GM12878 (cell line): Measurements from ENCODE around the gene SLC35G1. TPM values are rescaled to one million over a fixed set of nuclear protein-coding genes. Genes with fewer than 3 reads are reported as not detected.

Source experiments
- ATAC-seq: fragments of 200-7000 bp; cut with Tn5 transposase; 3 replicates; pipeline ENCODE4 v1.9.1; 2020; ENCODE audit warnings: mild to moderate bottlenecking, moderate library complexity
- BruUV-seq: library from RNA; stranded (reverse); fragments of 400-500 nt; replicated peaks from 2 replicates; lab custom pipeline; 2021; lab: Mats Ljungman, UMichigan
- CTCF ChIA-PET: fragments of 300-600 bp; sonication (Branson Sonifier 250); formaldehyde crosslinking; extraction: SDS; loops from one replicate; lab custom pipeline; 2021; ENCODE audit warnings: inconsistent platforms; lab: Yijun Ruan, JAX
- POLR2A ChIA-PET: fragments of 350-600 bp; formaldehyde crosslinking; extraction: SDS; loops from one replicate; lab custom pipeline; 2021; ENCODE audit warnings: inconsistent platforms; lab: Charles Lee
- RAD21 ChIA-PET: fragments of 300-600 bp; sonication (Branson Sonifier 250); formaldehyde crosslinking; loops from one replicate; lab custom pipeline; 2023; ENCODE audit warnings: antibody characterized with exemption; ENCODE audit not compliant: unreplicated experiment; lab: Charles Lee
- SMC1A ChIA-PET: fragments of 300-600 bp; sonication (Branson Sonifier 250); formaldehyde crosslinking; loops from one replicate; lab custom pipeline; 2023; ENCODE audit not compliant: unreplicated experiment, uncharacterized antibody; lab: Charles Lee
- DNase-seq: peaks from one replicate; pipeline ENCODE4 v3.0.0-alpha.2; 2011; ENCODE audit warnings: low read depth, low spot score
- FAIRE-seq: peaks from 3 replicates; lab custom pipeline; 2011; peaks lifted over from hg19 to GRCh38; lab: Jason Lieb, UNC
- H2AFZ ChIP-seq: 2 replicates; pipeline ENCODE4 v1.6.0; 2011; ENCODE audit warnings: low read depth, low read length, control low read depth; ENCODE audit not compliant: control insufficient read depth
- H3K27ac ChIP-seq: 2 replicates; pipeline ENCODE4 v1.5.1; 2011; ENCODE audit warnings: control low read depth; ENCODE audit not compliant: control insufficient read depth, insufficient read depth
- H3K27me3 ChIP-seq, 2 experiments: replicated peaks in 1 of 2; 2 replicates each; pipeline versions ENCODE4 v1.6.0 to v1.6.1; 2011; ENCODE audit warnings: low read length in 1 of 2; ENCODE audit not compliant: control insufficient read depth in 2 of 2, insufficient read depth in 2 of 2
- H3K36me3 ChIP-seq, 2 experiments: 2 replicates each; pipeline ENCODE4 v1.5.1; 2011; ENCODE audit warnings: low read length in 1 of 2; ENCODE audit not compliant: control insufficient read depth in 2 of 2, insufficient read depth in 2 of 2
- H3K4me1 ChIP-seq: 2 replicates; pipeline ENCODE4 v1.6.1; 2011; ENCODE audit warnings: mild to moderate bottlenecking, low read length, moderate library complexity, mixed read lengths; ENCODE audit not compliant: control insufficient read depth, insufficient read depth
- H3K4me2 ChIP-seq: 2 replicates; pipeline ENCODE4 v1.6.0; 2011; ENCODE audit warnings: control low read depth; ENCODE audit not compliant: control insufficient read depth, insufficient read depth
- H3K4me3 ChIP-seq: fragments of 200-600 bp; sonication (generic); 2 replicates; pipeline ENCODE4 v1.5.1; 2016
- H3K79me2 ChIP-seq: 2 replicates; pipeline ENCODE4 v1.6.0; 2011; ENCODE audit warnings: low read length; ENCODE audit not compliant: control insufficient read depth, insufficient read depth
- H3K9ac ChIP-seq: 2 replicates; pipeline ENCODE4 v1.8.0; 2011; ENCODE audit warnings: low read length, control low read depth, mixed read lengths; ENCODE audit not compliant: control insufficient read depth, insufficient read depth
- H3K9me3 ChIP-seq: replicated peaks from 3 replicates; pipeline ENCODE4 v1.5.1; 2011; ENCODE audit warnings: mild to moderate bottlenecking, low read length; ENCODE audit not compliant: control insufficient read depth, insufficient read depth
- H4K20me1 ChIP-seq: 2 replicates; pipeline ENCODE4 v1.6.0; 2011; ENCODE audit not compliant: control insufficient read depth, insufficient read depth
- ATF3 ChIP-seq: IDR thresholded peaks from 2 replicates; pipeline ENCODE4 v1.6.1; 2011; ENCODE audit warnings: low read depth, mild to moderate bottlenecking, low read length, moderate library complexity, borderline replicate concordance; ENCODE audit errors: extremely low read depth
- BCL11A ChIP-seq: IDR thresholded peaks from 2 replicates; pipeline ENCODE4 v1.6.1; 2011; ENCODE audit warnings: low read depth, low read length
- CEBPB ChIP-seq, 2 experiments: fragments of 150-350 bp in 1 of 2; IDR thresholded peaks; 2 replicates each; pipeline ENCODE4 v1.6.1; 2012 to 2014; ENCODE audit warnings: low read depth in 2 of 2, low read length in 2 of 2, borderline replicate concordance in 1 of 2, inconsistent platforms in 1 of 2
- CREM ChIP-seq: IDR thresholded peaks from 2 replicates; pipeline ENCODE4 v1.6.1; 2014; ENCODE audit warnings: antibody characterized with exemption, low read depth
- CTCF ChIP-seq, 3 experiments: IDR thresholded peaks in 2 of 3; conservative IDR thresholded peaks in 1 of 3; 2 replicates each; pipeline ENCODE4 v1.5.1; 2011; ENCODE audit warnings: low read depth in 3 of 3, low read length in 3 of 3, mild to moderate bottlenecking in 3 of 3, control low read depth in 2 of 3, moderate library complexity in 2 of 3, inconsistent platforms in 1 of 3, mixed read lengths in 1 of 3; ENCODE audit not compliant: control insufficient read depth in 2 of 3, insufficient read depth in 1 of 3; ENCODE audit errors: extremely low read depth in 1 of 3
- IKZF2 ChIP-seq, 2 experiments: fragments of 450-650 bp; IDR thresholded peaks; 2 replicates each; pipeline ENCODE4 v1.6.1; 2017; ENCODE audit warnings: mild to moderate bottlenecking in 2 of 2, moderate library complexity in 2 of 2
- IRF5 ChIP-seq: fragments of 450-650 bp; IDR thresholded peaks from 2 replicates; pipeline ENCODE4 v1.6.1; 2017; ENCODE audit warnings: borderline replicate concordance
- NR2F1 ChIP-seq: fragments of 450-650 bp; conservative IDR thresholded peaks from 2 replicates; pipeline ENCODE4 v1.6.1; 2017; ENCODE audit warnings: mild to moderate bottlenecking
- NRF1 ChIP-seq: conservative IDR thresholded peaks from 2 replicates; pipeline ENCODE4 v1.6.1; 2011; ENCODE audit warnings: mild to moderate bottlenecking, low read depth, low read length, improper control_type of control experiment
- PAX8 ChIP-seq: fragments of 450-650 bp; IDR thresholded peaks from 2 replicates; pipeline ENCODE4 v1.6.1; 2017; ENCODE audit warnings: mild to moderate bottlenecking, moderate library complexity
- PKNOX1 ChIP-seq: fragments of 450-650 bp; IDR thresholded peaks from 2 replicates; pipeline ENCODE4 v1.6.1; 2016; ENCODE audit warnings: mild to moderate bottlenecking
- PML ChIP-seq: IDR thresholded peaks from 2 replicates; pipeline ENCODE4 v1.6.1; 2012; ENCODE audit warnings: low read length, inconsistent platforms
- RAD51 ChIP-seq: fragments of 450-650 bp; IDR thresholded peaks from 2 replicates; pipeline ENCODE4 v1.6.1; 2016; ENCODE audit warnings: moderate library complexity, mild to moderate bottlenecking, inconsistent platforms
- RELA ChIP-seq: fragments of 450-650 bp; IDR thresholded peaks from 2 replicates; pipeline ENCODE4 v1.8.0; 2014; ENCODE audit warnings: borderline replicate concordance; ENCODE audit not compliant: partially characterized antibody
- RFX5 ChIP-seq: IDR thresholded peaks from 2 replicates; pipeline ENCODE4 v1.6.1; 2011; ENCODE audit warnings: low read depth, low read length, improper control_type of control experiment
- YBX1 ChIP-seq: fragments of 450-650 bp; IDR thresholded peaks from 2 replicates; pipeline ENCODE4 v1.6.1; 2016; ENCODE audit warnings: antibody characterized with exemption
- ZBED1 ChIP-seq: IDR thresholded peaks from 2 replicates; pipeline ENCODE4 v1.6.1; 2016; ENCODE audit warnings: borderline replicate concordance
- ZBTB11 ChIP-seq: fragments of 450-650 bp; formaldehyde crosslinking; IDR thresholded peaks from 2 replicates; pipeline ENCODE4 v1.5.0; 2022; ENCODE audit warnings: mild to moderate bottlenecking, missing genetic modification characterization
- ZNF622 ChIP-seq: fragments of 450-650 bp; IDR thresholded peaks from 2 replicates; pipeline ENCODE4 v1.6.1; 2017; ENCODE audit warnings: mild to moderate bottlenecking, inconsistent platforms
- in situ Hi-C: fragments of 300-500 bp; cut with MboI; formaldehyde crosslinking; loops from 9 replicates; pipeline ENCODE4 v1.14.3; 2018; ENCODE audit warnings: mixed read lengths
- intact Hi-C: fragments of 100-400 bp; cut with micrococcal nuclease; formaldehyde crosslinking; loops from one replicate; pipeline ENCODE4 v1.14.2; 2022; ENCODE audit not compliant: unreplicated experiment
- polyA plus RNA-seq, 11 experiments: library from polyadenylated mRNA; depleted of rRNA in 4 of 11; unstranded in 6 of 11; stranded (reverse) in 5 of 11; fragments of >200 nt; fragmentation: Nextera tagmentation in 4 of 11; fragmentation: Illumina TruSeq in 1 of 11; extraction: Ambion mirVana in 4 of 11; extraction: Trizol in 1 of 11; gene quantifications; 1 replicate in 1 of 11; 2 replicates in 10 of 11; pipeline versions ENCODE4 v1.2.1 to v1.2.3, GENCODE V29; 2011 to 2016; ENCODE audit warnings: inconsistent platforms in 2 of 11, missing spikeins in 2 of 11, low read depth in 1 of 11
- total RNA-seq, 4 experiments: library from RNA; depleted of rRNA in 3 of 4; stranded (reverse); fragments of >200 nt in 3 of 4; fragmentation: Illumina TruSeq in 1 of 4; extraction: Trizol in 1 of 4; gene quantifications; 2 replicates each; pipeline versions ENCODE4 v1.2.1 to v1.2.3, GENCODE V29; 2013 to 2021

Gene SLC35G1
- total and polyA plus RNA-seq, 10 of the 15 experiments (the other 5 are each of a cell fraction or from before 2014, with no cell fraction given) = 1.7 to 8.8 (median 6.7) TPM

GRCh38 chr10:93879273-93879672, 14.5 kb upstream of the SLC35G1 start:
- TF ChIP-seq NR2F1 = no peak
- no peak for TF ChIP-seq YBX1
- no peak for TF ChIP-seq IRF5
- TF ChIP-seq PKNOX1 = no peak
- TF ChIP-seq CREM = no peak
- TF ChIP-seq CTCF (IDR thresholded peaks at IDR 0.05 in 2 of 3, conservative IDR thresholded peaks at IDR 0.05 in 1 of 3; ENCODE audit: control insufficient read depth in 2 of 3, extremely low read depth in 1 of 3, insufficient read depth in 1 of 3, low read depth in 3 of 3, low read length in 3 of 3) = no peak
- TF ChIP-seq NRF1 = no peak
- no peak for TF ChIP-seq CEBPB (IDR thresholded peaks at IDR 0.05; ENCODE audit: borderline replicate concordance in 1 of 2, low read depth in 2 of 2, low read length in 2 of 2)
- TF ChIP-seq ZNF622 = no peak
- TF ChIP-seq IKZF2 (IDR thresholded peaks at IDR 0.05) = no peak
- no peak for TF ChIP-seq RAD51
- no peak for TF ChIP-seq ZBTB11
- TF ChIP-seq ZBED1 = no peak
- no peak for TF ChIP-seq PML
- no peak for TF ChIP-seq RELA
- TF ChIP-seq ATF3 = no peak
- no peak for TF ChIP-seq PAX8
- TF ChIP-seq BCL11A = no peak
- no peak for TF ChIP-seq RFX5
- ChIA-PET RAD21 (no interaction called here), CTCF (no interaction called here), POLR2A (no interaction called here), SMC1A (no interaction called here)
- FAIRE-seq (no peak), ATAC-seq (no peak), DNase-seq (no peak)
- H3K27ac ChIP-seq = no peak overlapping the region
- no peaks in the 10 kb centered on the region for H3K4me1 ChIP-seq
- intact Hi-C loops (no loop called here), in situ Hi-C loops (no loop called here)
- no peaks in the 10 kb centered on the region for H4K20me1 ChIP-seq
- no peak overlapping the region for H3K9ac ChIP-seq
- no peak overlapping the region for H3K4me3 ChIP-seq
- no peaks in the 10 kb centered on the region for H3K27me3 ChIP-seq
- no peak overlapping the region for H2AFZ ChIP-seq
- no peaks in the 10 kb centered on the region for H3K9me3 ChIP-seq
- H3K36me3 ChIP-seq = no peaks in the 10 kb centered on the region
- BruUV-seq = no TSS peak
- H3K4me2 ChIP-seq = no peak overlapping the region
- no peaks in the 10 kb centered on the region for H3K79me2 ChIP-seq
